H1 (cell line): Measurements from ENCODE around the gene F7. TPM values are rescaled to one million over a fixed set of nuclear protein-coding genes. Genes with fewer than 3 reads are reported as not detected.

Source experiments
- CTCF ChIA-PET: fragments of 300-600 bp; sonication (Branson Sonifier 250); formaldehyde crosslinking; loops from one replicate; lab custom pipeline; 2021; ENCODE audit not compliant: partially characterized antibody; lab: Charles Lee
- POLR2A ChIA-PET: fragments of 300-600 bp; sonication (Branson Sonifier 250); formaldehyde crosslinking; loops from one replicate; lab custom pipeline; 2021; ENCODE audit warnings: inconsistent platforms; ENCODE audit not compliant: partially characterized antibody; lab: Charles Lee
- DNase-seq, 2 experiments: peaks; one replicate each; pipeline versions ENCODE4 v3.0.0 to v3.0.0-alpha.2; 2010 to 2022; ENCODE audit warnings: low spot score in 2 of 2, low read depth in 1 of 2, mixed read lengths in 1 of 2
- FAIRE-seq: peaks from 2 replicates; lab custom pipeline; 2011; peaks lifted over from hg19 to GRCh38; lab: Jason Lieb, UNC
- H2AFZ ChIP-seq: 2 replicates; pipeline ENCODE4 v1.8.1; 2012; ENCODE audit warnings: low read length, inconsistent platforms
- H2AK5ac ChIP-seq: 2 replicates; pipeline ENCODE4 v1.6.1; 2013; ENCODE audit warnings: low read depth, low read length
- H2BK120ac ChIP-seq: replicated peaks from 2 replicates; pipeline ENCODE3; 2013; ENCODE audit warnings: low read depth, low read length, inconsistent platforms
- H2BK12ac ChIP-seq: 2 replicates; pipeline ENCODE4 v1.6.1; 2013; ENCODE audit warnings: low read depth, low read length
- H2BK15ac ChIP-seq: 2 replicates; pipeline ENCODE4 v1.6.1; 2013; ENCODE audit warnings: low read length
- H2BK20ac ChIP-seq: 2 replicates; pipeline ENCODE4 v1.6.1; 2013; ENCODE audit warnings: low read length
- H2BK5ac ChIP-seq: 2 replicates; pipeline ENCODE4 v1.6.1; 2013; ENCODE audit warnings: low read depth, low read length
- H3K14ac ChIP-seq: 2 replicates; pipeline ENCODE4 v1.6.1; 2013; ENCODE audit warnings: inconsistent platforms; ENCODE audit not compliant: insufficient read length
- H3K18ac ChIP-seq: 2 replicates; pipeline ENCODE4 v1.6.1; 2013; ENCODE audit warnings: low read length; ENCODE audit errors: extremely low read depth
- H3K23ac ChIP-seq: 2 replicates; pipeline ENCODE4 v1.6.1; 2013; ENCODE audit warnings: inconsistent platforms; ENCODE audit not compliant: insufficient read length
- H3K23me2 ChIP-seq: 2 replicates; pipeline ENCODE4 v1.6.1; 2013; ENCODE audit warnings: low read depth, low read length
- H3K27ac ChIP-seq: 2 replicates; pipeline ENCODE4 v1.6.1; 2011; ENCODE audit warnings: low read depth, low read length, inconsistent platforms
- H3K27me3 ChIP-seq, 4 experiments: replicated peaks in 1 of 4; 1 replicate in 1 of 4; 2 replicates in 3 of 4; pipeline versions ENCODE4 v1.6.1 to v1.8.1; 2011 to 2013; ENCODE audit warnings: low read length in 3 of 4, mild to moderate bottlenecking in 3 of 4, inconsistent platforms in 2 of 4, mixed read lengths in 2 of 4, moderate library complexity in 1 of 4; ENCODE audit not compliant: control insufficient read depth in 3 of 4, insufficient read depth in 3 of 4; ENCODE audit errors: extremely low read depth in 1 of 4
- H3K36me3 ChIP-seq, 4 experiments: 2 replicates each; pipeline versions ENCODE4 v1.6.1 to v1.8.1; 2011 to 2013; ENCODE audit warnings: mild to moderate bottlenecking in 4 of 4, low read length in 3 of 4, moderate library complexity in 2 of 4, control low read depth in 1 of 4, inconsistent platforms in 1 of 4; ENCODE audit not compliant: insufficient read depth in 4 of 4, control insufficient read depth in 2 of 4
- H3K4ac ChIP-seq: replicated peaks from 2 replicates; pipeline ENCODE3; 2013; ENCODE audit warnings: low read length, low read depth, mixed read lengths, inconsistent platforms; ENCODE audit not compliant: insufficient read length
- H3K4me1 ChIP-seq, 4 experiments: replicated peaks in 1 of 4; 1 replicate in 1 of 4; 2 replicates in 3 of 4; pipeline versions ENCODE4 v1.6.1 to v1.8.1; 2011 to 2013; ENCODE audit warnings: low read length in 3 of 4, inconsistent platforms in 2 of 4, mixed read lengths in 1 of 4; ENCODE audit not compliant: insufficient read depth in 4 of 4, control insufficient read depth in 3 of 4
- H3K4me2 ChIP-seq, 2 experiments: 2 replicates each; pipeline versions ENCODE4 v1.6.1 to v1.8.1; 2011 to 2013; ENCODE audit warnings: low read depth in 2 of 2, low read length in 2 of 2, control low read depth in 1 of 2, inconsistent platforms in 1 of 2, mild to moderate bottlenecking in 1 of 2; ENCODE audit not compliant: insufficient read depth in 1 of 2
- H3K4me3 ChIP-seq, 4 experiments: fragments of 200-600, 300-600 bp in 1 of 4; sonication (generic), shearing (Covaris generic), sonication (Bioruptor Twin) in 1 of 4; 2 replicates each; pipeline versions ENCODE4 v1.5.1 to v1.8.1; 2011 to 2016; ENCODE audit warnings: low read length in 4 of 4, low read depth in 3 of 4, control low read depth in 2 of 4, inconsistent platforms in 2 of 4, mild to moderate bottlenecking in 2 of 4, mixed read lengths in 1 of 4, moderate library complexity in 1 of 4; ENCODE audit not compliant: insufficient read depth in 2 of 4; ENCODE audit errors: extremely low read depth in 1 of 4
- H3K56ac ChIP-seq: replicated peaks from 2 replicates; pipeline ENCODE3; 2013; ENCODE audit warnings: low read depth, mild to moderate bottlenecking, mixed read lengths, low read length, inconsistent platforms; ENCODE audit not compliant: insufficient read length
- H3K79me1 ChIP-seq: 2 replicates; pipeline ENCODE4 v1.6.1; 2013; ENCODE audit warnings: low read depth, low read length, control low read depth
- H3K79me2 ChIP-seq, 2 experiments: 2 replicates each; pipeline versions ENCODE4 v1.6.1 to v1.8.1; 2012 to 2013; ENCODE audit warnings: low read length in 2 of 2, mild to moderate bottlenecking in 2 of 2, inconsistent platforms in 1 of 2; ENCODE audit not compliant: insufficient read depth in 2 of 2, control insufficient read depth in 1 of 2
- H3K9ac ChIP-seq, 4 experiments: replicated peaks in 1 of 4; 1 replicate in 1 of 4; 2 replicates in 3 of 4; pipeline versions ENCODE4 v1.6.1 to v1.8.1; 2011 to 2013; ENCODE audit warnings: low read depth in 3 of 4, low read length in 3 of 4, control low read depth in 2 of 4, mild to moderate bottlenecking in 2 of 4, moderate library complexity in 2 of 4, inconsistent platforms in 1 of 4; ENCODE audit errors: extremely low read depth in 1 of 4
- H3K9me3 ChIP-seq, 2 experiments: 2 replicates each; pipeline versions ENCODE4 v1.6.1 to v1.8.1; 2012 to 2013; ENCODE audit warnings: mild to moderate bottlenecking in 2 of 2, moderate library complexity in 2 of 2, control low read depth in 1 of 2, inconsistent platforms in 1 of 2, low read depth in 1 of 2, low read length in 1 of 2, mixed read lengths in 1 of 2; ENCODE audit not compliant: insufficient read depth in 2 of 2
- H4K20me1 ChIP-seq, 2 experiments: replicated peaks in 1 of 2; 2 replicates each; pipeline versions ENCODE3 to v1.8.1; 2011 to 2013; ENCODE audit warnings: inconsistent platforms in 2 of 2, low read length in 2 of 2, mild to moderate bottlenecking in 1 of 2; ENCODE audit not compliant: insufficient read depth in 2 of 2, control insufficient read depth in 1 of 2
- H4K5ac ChIP-seq: 2 replicates; pipeline ENCODE4 v1.6.1; 2013; ENCODE audit warnings: low read length, low read depth, mixed read lengths, inconsistent platforms; ENCODE audit not compliant: insufficient read length
- H4K8ac ChIP-seq: 2 replicates; pipeline ENCODE4 v1.8.0; 2013; ENCODE audit warnings: mild to moderate bottlenecking, moderate library complexity, low read length, inconsistent platforms; ENCODE audit not compliant: insufficient read depth; ENCODE audit errors: extremely low read depth
- H4K91ac ChIP-seq: replicated peaks from 2 replicates; pipeline ENCODE3; 2013; ENCODE audit warnings: low read length, mixed read lengths, inconsistent platforms; ENCODE audit not compliant: insufficient read length
- ASH2L ChIP-seq: fragments of 200-600, 300-600 bp; sonication (generic); IDR thresholded peaks from one replicate; pipeline ENCODE4 v1.7.1; 2017; ENCODE audit warnings: low read length
- CREB1 ChIP-seq: IDR thresholded peaks from 2 replicates; pipeline ENCODE4 v1.6.1; 2012; ENCODE audit warnings: inconsistent platforms
- FOSL1 ChIP-seq: IDR thresholded peaks from 2 replicates; pipeline ENCODE4 v1.6.1; 2011; ENCODE audit warnings: mild to moderate bottlenecking, low read depth, low read length, moderate library complexity; ENCODE audit not compliant: insufficient read depth
- GABPA ChIP-seq: IDR thresholded peaks from 2 replicates; pipeline ENCODE4 v1.6.1; 2011; ENCODE audit warnings: mild to moderate bottlenecking, low read length, moderate library complexity, borderline replicate concordance; ENCODE audit not compliant: insufficient read depth
- HDAC6 ChIP-seq: IDR thresholded peaks from one replicate; pipeline ENCODE4 v1.7.1; 2012; ENCODE audit warnings: low read depth, mild to moderate bottlenecking, inconsistent platforms, low read length, moderate library complexity
- RBBP5 ChIP-seq: IDR thresholded peaks from 2 replicates; pipeline ENCODE4 v1.7.1; 2012; ENCODE audit warnings: low read depth, mild to moderate bottlenecking, inconsistent platforms, low read length, moderate library complexity, borderline replicate concordance
- RXRA ChIP-seq: IDR thresholded peaks from 2 replicates; pipeline ENCODE4 v1.6.1; 2011; ENCODE audit warnings: low read depth, mild to moderate bottlenecking, low read length, moderate library complexity; ENCODE audit not compliant: insufficient read depth
- TCF12 ChIP-seq: IDR thresholded peaks from 2 replicates; pipeline ENCODE4 v1.6.1; 2011; ENCODE audit warnings: low read depth, mild to moderate bottlenecking, low read length
- YY1 ChIP-seq: IDR thresholded peaks from 2 replicates; pipeline ENCODE4 v1.6.1; 2011; ENCODE audit warnings: low read depth, mild to moderate bottlenecking, low read length
- WGBS, 2 experiments: shearing (Covaris generic) in 1 of 2; methylation state at CpG; one replicate each; pipeline versions ENCODE4 v1.1.6 to v1.1.7; 2013 to 2015; ENCODE audit warnings: low lambda C conversion rate in 2 of 2, mixed read lengths in 2 of 2, inconsistent platforms in 1 of 2, low coverage in 1 of 2, missing lambda C conversion rate in 1 of 2; ENCODE audit not compliant: insufficient replicate concordance in 2 of 2, insufficient coverage in 1 of 2, insufficient read length in 1 of 2; ENCODE audit errors: extremely low coverage in 1 of 2, missing lambda C conversion rate in 1 of 2; 5-methylcytosine and 5-hydroxymethylcytosine counted together
- polyA plus RNA-seq, 7 experiments: library from polyadenylated mRNA; depleted of rRNA in 3 of 7; stranded (reverse) in 5 of 7; unstranded in 2 of 7; fragments of >200 nt in 5 of 7; fragments of 200-250 nt in 2 of 7; gene quantifications; 1 replicate in 5 of 7; 2 replicates in 1 of 7; 4 replicates in 1 of 7; pipeline versions ENCODE4 v1.2.1 to v1.2.3, GENCODE V29; 2011 to 2013; ENCODE audit warnings: missing spikeins in 2 of 7, mixed read lengths in 2 of 7
- total RNA-seq: library from RNA; stranded (reverse); fragmentation: NEBNext Ultra II Directional; extraction: Animal tissue kit (Norgen Biotek cat#: 25700); gene quantifications from 2 replicates; pipeline ENCODE4 v1.2.1, GENCODE V29; 2021

The F7 gene
- total and polyA plus RNA-seq, 2 of the 8 experiments (the other 6 are each of a cell fraction or from before 2014, with no cell fraction given): 0.43 to 0.98 TPM

GRCh38 chr13:113145911-113146598 is 40.5 kb downstream of the F7 start:
- H3K56ac ChIP-seq: no peak overlapping the region
- CTCF ChIA-PET: interaction anchor here (0.6 to 2.9 kb wide), 6 partner anchors 14 to 124 kb away, joined by 3 to 9 read pairs (median 4); no protein-coding TSS in a partner anchor
- H2BK15ac ChIP-seq: no peak overlapping the region
- no peaks in the 10 kb centered on the region for H3K23me2 ChIP-seq
- no peaks in the 10 kb centered on the region for H3K36me3 ChIP-seq
- no peak overlapping the region for H3K14ac ChIP-seq
- no peak overlapping the region for H3K4ac ChIP-seq
- H2BK120ac ChIP-seq: no peak overlapping the region
- no peak overlapping the region for H3K4me2 ChIP-seq
- no peak overlapping the region for H4K91ac ChIP-seq
- FAIRE-seq (no peak), DNase-seq (no peak)
- no peak overlapping the region for H2AFZ ChIP-seq
- no peak overlapping the region for H4K5ac ChIP-seq
- no peak overlapping the region for H2BK20ac ChIP-seq
- WGBS, 2 experiments: 88% methylated on average over 15 of the region's 15 CpGs; no CpG with 5 or more reads in 1 of the 2 experiments
- no peak overlapping the region for H2BK12ac ChIP-seq
- no peaks in the 10 kb centered on the region for H3K9me3 ChIP-seq
- no peaks in the 10 kb centered on the region for H3K79me1 ChIP-seq
- no peaks in the 10 kb centered on the region for H4K20me1 ChIP-seq
- H3K9ac ChIP-seq: no peak overlapping the region
- H3K4me1 ChIP-seq: no peaks in the 10 kb centered on the region; a peak in 1 of 7 replicates
- H2AK5ac ChIP-seq: no peak overlapping the region
- no peak overlapping the region for H3K23ac ChIP-seq
- H3K4me3 ChIP-seq: no peak overlapping the region
- no peak overlapping the region for H2BK5ac ChIP-seq
- H3K27ac ChIP-seq: no peak overlapping the region
- no peak overlapping the region for H4K8ac ChIP-seq
- no peaks in the 10 kb centered on the region for H3K79me2 ChIP-seq
- POLR2A ChIA-PET: interaction anchor here (0.6 to 0.8 kb wide), 2 partner anchors 18 to 75 kb away, joined by 3 read pairs; no protein-coding TSS in a partner anchor
- no peaks in the 10 kb centered on the region; a peak in 1 of 7 replicates for H3K27me3 ChIP-seq
- no peak overlapping the region for H3K18ac ChIP-seq
- TF ChIP-seq RXRA: no peak
- TF ChIP-seq RBBP5: no peak
- no peak for TF ChIP-seq CREB1
- TF ChIP-seq YY1: no peak
- no peak for TF ChIP-seq TCF12
- TF ChIP-seq FOSL1: no peak
- no peak for TF ChIP-seq HDAC6
- TF ChIP-seq ASH2L: no peak
- TF ChIP-seq GABPA: no peak
